ENCODE measurements around the gene CYP8B1. TPM values are rescaled to one million over a fixed set of nuclear protein-coding genes. Genes with fewer than 3 reads are reported as not detected.

The CYP8B1 gene
- total and polyA plus RNA-seq, 9 of the 15 experiments (the other 6 are each of a cell fraction or from before 2014, with no cell fraction given), result 0.04 TPM; not detected in 8

DNA sequence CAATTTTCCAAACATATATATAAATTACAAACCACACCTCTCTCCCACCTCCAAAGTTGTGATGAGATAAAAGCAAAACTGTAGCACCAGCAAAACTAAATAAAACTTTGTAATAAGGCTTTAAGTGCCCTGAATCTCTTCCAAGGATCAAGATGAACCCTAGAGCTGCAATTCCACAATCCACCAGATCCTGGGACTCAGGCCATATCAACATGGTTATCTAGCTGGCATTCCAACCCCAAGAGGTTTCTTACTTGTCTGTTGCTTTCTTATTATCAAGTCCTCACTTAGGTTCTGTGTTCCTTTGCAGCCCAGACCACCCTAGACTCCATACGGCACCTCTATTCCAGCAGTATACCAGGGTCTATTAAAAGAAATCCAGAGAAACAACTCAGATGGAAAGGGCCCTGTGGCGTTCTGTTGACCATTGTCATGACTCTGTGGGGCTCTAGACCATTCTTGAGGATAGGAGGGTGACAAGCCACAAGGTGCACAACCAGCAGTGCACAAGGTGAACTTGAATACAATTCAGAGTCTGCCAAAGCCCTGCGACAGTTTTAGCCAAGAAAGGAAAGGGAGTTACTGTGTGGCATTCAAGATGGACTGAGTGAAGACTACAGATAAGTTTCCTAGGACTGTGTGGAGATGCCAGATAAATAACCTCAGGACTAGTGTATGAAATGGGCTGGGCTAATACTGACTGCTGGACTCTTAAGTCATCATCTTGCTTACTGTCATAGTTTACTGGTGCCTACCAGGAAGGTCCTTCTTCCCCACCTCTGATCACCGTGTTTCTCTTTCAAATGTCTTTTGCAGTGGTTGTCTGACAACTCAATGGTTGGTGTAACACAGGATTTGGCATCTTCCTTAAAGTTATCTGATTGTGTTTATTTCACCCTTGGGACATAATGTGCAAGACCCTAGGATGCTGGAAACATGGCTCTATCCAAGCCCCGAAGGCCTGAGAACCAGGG lies 39.2 kb downstream of the CYP8B1 start (continued):
- TF ChIP-seq ZNF583 (CRISPR knock-in tag; IDR thresholded peaks at IDR 0.05) (0 out of 2 replicates have a peak, but pooled peaks have one; percentile 46), SMAD4 (CRISPR knock-in tag; conservative IDR thresholded peaks at IDR 0.05) (peak; percentile 90), SOX6 (IDR thresholded peaks at IDR 0.05) (peak; percentile 94), ZNF431 (CRISPR knock-in tag; IDR thresholded peaks at IDR 0.05) (peak; percentile 62; the same call in 1 of the 2 replicates), TEAD1 (CRISPR knock-in tag; IDR thresholded peaks at IDR 0.05) (peak in 1 of 2 experiments; percentile 87; a peak in 2 of 4 replicates), NCOA6 (IDR thresholded peaks at IDR 0.05) (no peak), FOXK1 (CRISPR knock-in tag; IDR thresholded peaks at IDR 0.05; ENCODE audit: borderline replicate concordance) (0 out of 2 replicates have a peak, but pooled peaks have one; percentile 51), RHOXF2B (CRISPR knock-in tag; conservative IDR thresholded peaks at IDR 0.05) (no peak), ZKSCAN8 (CRISPR knock-in tag; IDR thresholded peaks at IDR 0.05) (peak; percentile 79; the same call in 1 of the 2 replicates), SRSF7 (optimal IDR thresholded peaks at IDR 0.05; ENCODE audit: low read depth, low read length) (no peak), CBX3 (IDR thresholded peaks at IDR 0.05; ENCODE audit: borderline replicate concordance in 1 of 2, low read length in 2 of 2) (peak in 1 of 2 experiments; percentile 78; a peak in 1 of 3 replicates)
- TF ChIP-seq, protein P1, sequence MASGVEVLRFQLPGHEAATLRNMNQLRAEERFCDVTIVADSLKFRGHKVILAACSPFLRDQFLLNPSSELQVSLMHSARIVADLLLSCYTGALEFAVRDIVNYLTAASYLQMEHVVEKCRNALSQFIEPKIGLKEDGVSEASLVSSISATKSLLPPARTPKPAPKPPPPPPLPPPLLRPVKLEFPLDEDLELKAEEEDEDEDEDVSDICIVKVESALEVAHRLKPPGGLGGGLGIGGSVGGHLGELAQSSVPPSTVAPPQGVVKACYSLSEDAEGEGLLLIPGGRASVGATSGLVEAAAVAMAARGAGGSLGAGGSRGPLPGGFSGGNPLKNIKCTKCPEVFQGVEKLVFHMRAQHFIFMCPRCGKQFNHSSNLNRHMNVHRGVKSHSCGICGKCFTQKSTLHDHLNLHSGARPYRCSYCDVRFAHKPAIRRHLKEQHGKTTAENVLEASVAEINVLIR (CRISPR knock-in tag; IDR thresholded peaks at IDR 0.05), result 0 out of 2 replicates have a peak, but pooled peaks have one; percentile 21
- TF ChIP-seq, protein P2, sequence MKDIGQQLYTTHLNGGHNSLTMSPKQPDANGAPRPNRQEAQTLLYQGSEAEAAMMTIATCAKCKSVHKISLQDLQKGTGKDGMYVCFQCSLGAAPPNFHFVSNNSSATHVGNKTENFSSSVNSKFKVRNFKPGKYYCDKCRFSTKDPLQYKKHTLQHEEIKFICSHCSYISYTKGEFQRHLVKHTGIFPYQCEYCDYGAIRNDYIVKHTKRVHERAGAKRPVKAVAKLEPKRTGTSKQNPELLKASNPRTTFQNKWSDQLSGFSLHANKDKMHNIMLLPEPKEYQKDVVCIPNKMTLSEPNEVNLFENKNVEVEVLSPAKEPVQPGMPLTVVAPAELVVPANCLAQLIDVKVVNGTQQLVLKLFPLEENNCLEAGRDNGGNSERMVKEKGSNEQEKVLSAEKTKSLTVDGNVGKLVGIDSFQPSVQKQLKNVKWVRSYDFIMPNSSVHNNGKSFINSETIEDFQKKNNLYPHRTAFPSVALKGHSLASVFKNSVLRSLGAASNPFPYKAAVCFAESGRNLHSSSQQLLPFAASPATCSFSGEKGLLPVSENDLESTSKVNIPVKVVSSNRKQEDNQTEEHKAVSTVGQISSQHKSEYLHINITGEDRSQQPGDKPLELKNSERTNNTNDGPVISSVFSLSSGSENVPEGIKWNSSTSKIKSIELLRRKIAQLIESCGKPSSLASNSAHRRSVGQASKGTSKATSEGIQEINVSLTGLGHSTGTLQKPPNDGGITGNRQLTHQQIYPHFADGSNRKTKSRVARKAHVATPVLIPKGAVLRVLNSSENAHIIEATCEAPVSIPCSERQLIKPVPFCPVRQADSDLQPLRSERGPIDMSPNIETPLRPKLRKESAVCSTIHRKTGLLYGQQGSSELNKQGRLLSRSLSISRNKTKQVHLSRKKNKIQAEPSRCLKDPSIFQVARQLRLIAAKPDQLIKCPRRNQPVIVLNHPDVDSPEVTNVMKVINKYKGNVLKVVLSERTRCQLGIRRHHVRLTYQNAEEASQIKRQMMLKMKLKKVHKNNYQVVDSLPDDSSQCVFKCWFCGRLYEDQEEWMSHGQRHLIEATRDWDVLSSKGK (CRISPR knock-in tag; IDR thresholded peaks at IDR 0.05), result no peak
- TF ChIP-seq, protein P3, sequence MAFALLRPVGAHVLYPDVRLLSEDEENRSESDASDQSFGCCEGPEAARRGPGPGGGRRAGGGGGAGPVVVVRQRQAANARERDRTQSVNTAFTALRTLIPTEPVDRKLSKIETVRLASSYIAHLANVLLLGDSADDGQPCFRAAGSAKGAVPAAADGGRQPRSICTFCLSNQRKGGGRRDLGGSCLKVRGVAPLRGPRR (CRISPR knock-in tag; IDR thresholded peaks at IDR 0.05), result no peak
- TF ChIP-seq, protein P4, sequence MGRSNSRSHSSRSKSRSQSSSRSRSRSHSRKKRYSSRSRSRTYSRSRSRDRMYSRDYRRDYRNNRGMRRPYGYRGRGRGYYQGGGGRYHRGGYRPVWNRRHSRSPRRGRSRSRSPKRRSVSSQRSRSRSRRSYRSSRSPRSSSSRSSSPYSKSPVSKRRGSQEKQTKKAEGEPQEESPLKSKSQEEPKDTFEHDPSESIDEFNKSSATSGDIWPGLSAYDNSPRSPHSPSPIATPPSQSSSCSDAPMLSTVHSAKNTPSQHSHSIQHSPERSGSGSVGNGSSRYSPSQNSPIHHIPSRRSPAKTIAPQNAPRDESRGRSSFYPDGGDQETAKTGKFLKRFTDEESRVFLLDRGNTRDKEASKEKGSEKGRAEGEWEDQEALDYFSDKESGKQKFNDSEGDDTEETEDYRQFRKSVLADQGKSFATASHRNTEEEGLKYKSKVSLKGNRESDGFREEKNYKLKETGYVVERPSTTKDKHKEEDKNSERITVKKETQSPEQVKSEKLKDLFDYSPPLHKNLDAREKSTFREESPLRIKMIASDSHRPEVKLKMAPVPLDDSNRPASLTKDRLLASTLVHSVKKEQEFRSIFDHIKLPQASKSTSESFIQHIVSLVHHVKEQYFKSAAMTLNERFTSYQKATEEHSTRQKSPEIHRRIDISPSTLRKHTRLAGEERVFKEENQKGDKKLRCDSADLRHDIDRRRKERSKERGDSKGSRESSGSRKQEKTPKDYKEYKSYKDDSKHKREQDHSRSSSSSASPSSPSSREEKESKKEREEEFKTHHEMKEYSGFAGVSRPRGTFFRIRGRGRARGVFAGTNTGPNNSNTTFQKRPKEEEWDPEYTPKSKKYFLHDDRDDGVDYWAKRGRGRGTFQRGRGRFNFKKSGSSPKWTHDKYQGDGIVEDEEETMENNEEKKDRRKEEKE (IDR thresholded peaks at IDR 0.05; ENCODE audit: borderline replicate concordance in 1 of 2, control insufficient read depth in 1 of 2, low read depth in 2 of 2, low read length in 1 of 2), result no peak

All from K562 (cell line).